Keratinocyte (primary cell): Measurements from ENCODE around the gene GM2A. TPM values are rescaled to one million over a fixed set of nuclear protein-coding genes. Genes with fewer than 3 reads are reported as not detected.

Source experiments
- DNase-seq: peaks from one replicate; pipeline ENCODE4 v3.0.0-alpha.2; 2011; ENCODE audit warnings: low read depth, missing footprints, low spot score
- FAIRE-seq: peaks from 2 replicates; lab custom pipeline; 2011; peaks lifted over from hg19 to GRCh38; lab: Jason Lieb, UNC
- H2AFZ ChIP-seq: 2 replicates; pipeline ENCODE4 v1.6.0; 2012; ENCODE audit warnings: low read length, control low read depth, inconsistent platforms; ENCODE audit not compliant: control insufficient read depth
- H3K27ac ChIP-seq: 2 replicates; pipeline ENCODE4 v1.5.1; 2011; ENCODE audit warnings: low read length; ENCODE audit not compliant: control insufficient read depth, insufficient read depth
- H3K27me3 ChIP-seq: 3 replicates; pipeline ENCODE4 v1.6.0; 2011; ENCODE audit warnings: low read length; ENCODE audit not compliant: control insufficient read depth, insufficient read depth; ENCODE audit errors: extremely low read depth
- H3K36me3 ChIP-seq, 2 experiments: 2 replicates in 1 of 2; 3 replicates in 1 of 2; pipeline ENCODE4 v1.5.1; 2011; ENCODE audit warnings: low read length in 2 of 2, mild to moderate bottlenecking in 1 of 2; ENCODE audit not compliant: control insufficient read depth in 2 of 2, insufficient read depth in 2 of 2; ENCODE audit errors: extremely low read depth in 1 of 2
- H3K4me1 ChIP-seq: 3 replicates; pipeline ENCODE4 v1.5.1; 2011; ENCODE audit warnings: low read length; ENCODE audit not compliant: control insufficient read depth, insufficient read depth; ENCODE audit errors: extremely low read depth
- H3K4me2 ChIP-seq: 3 replicates; pipeline ENCODE4 v1.6.0; 2011; ENCODE audit warnings: low read depth, low read length; ENCODE audit not compliant: control insufficient read depth, insufficient read depth; ENCODE audit errors: extremely low read depth
- H3K4me3 ChIP-seq, 3 experiments: fragments of 200-600 bp in 1 of 3; sonication (generic) in 1 of 3; 2 replicates in 2 of 3; 3 replicates in 1 of 3; pipeline ENCODE4 v1.5.1; 2011 to 2016; ENCODE audit warnings: low read length in 3 of 3, mild to moderate bottlenecking in 3 of 3, control low read depth in 2 of 3, inconsistent platforms in 1 of 3, low read depth in 1 of 3, mixed read lengths in 1 of 3, mixed run types in 1 of 3, moderate library complexity in 1 of 3; ENCODE audit not compliant: control insufficient read depth in 2 of 3, insufficient read depth in 2 of 3; ENCODE audit errors: extremely low read depth in 1 of 3
- H3K79me2 ChIP-seq: 2 replicates; pipeline ENCODE4 v1.6.0; 2012; ENCODE audit warnings: low read length; ENCODE audit not compliant: control insufficient read depth, insufficient read depth
- H3K9ac ChIP-seq: 3 replicates; pipeline ENCODE4 v1.6.0; 2011; ENCODE audit warnings: low read length; ENCODE audit not compliant: control insufficient read depth, insufficient read depth; ENCODE audit errors: extremely low read depth
- H3K9me1 ChIP-seq: 3 replicates; pipeline ENCODE4 v1.6.0; 2011; ENCODE audit warnings: low read length; ENCODE audit not compliant: control insufficient read depth, insufficient read depth; ENCODE audit errors: extremely low read depth
- H3K9me3 ChIP-seq: 2 replicates; pipeline ENCODE4 v1.5.1; 2012; ENCODE audit warnings: low read depth, low read length; ENCODE audit not compliant: control insufficient read depth
- H4K20me1 ChIP-seq: 3 replicates; pipeline ENCODE4 v1.6.0; 2011; ENCODE audit warnings: low read length; ENCODE audit not compliant: control insufficient read depth, insufficient read depth; ENCODE audit errors: extremely low read depth
- CTCF ChIP-seq, 3 experiments: IDR thresholded peaks in 1 of 3; conservative IDR thresholded peaks in 1 of 3; optimal IDR thresholded peaks in 1 of 3; 2 replicates in 2 of 3; 3 replicates in 1 of 3; pipeline versions ENCODE3 to v1.5.1; 2011; ENCODE audit warnings: low read length in 3 of 3, mild to moderate bottlenecking in 3 of 3, moderate library complexity in 2 of 3, control low read depth in 1 of 3, inconsistent platforms in 1 of 3; ENCODE audit not compliant: insufficient read depth in 2 of 3; ENCODE audit errors: extremely low read depth in 1 of 3
- EZH2 ChIP-seq: IDR thresholded peaks from one replicate; pipeline ENCODE4 v1.6.1; 2012; ENCODE audit warnings: inconsistent platforms, mild to moderate bottlenecking, low read length, moderate library complexity
- dilution Hi-C: fragments of 300-500 bp; cut with MboI; formaldehyde crosslinking; loops from one replicate; pipeline ENCODE4 v1.7.0; 2020; ENCODE audit warnings: low sequenced_read_pairs; ENCODE audit not compliant: extremely low pct_ligation_motif_present
- polyA plus RNA-seq, 5 experiments: library from polyadenylated mRNA; depleted of rRNA in 3 of 5; stranded (reverse) in 3 of 5; stranded (forward) in 1 of 5; unstranded in 1 of 5; fragments of >200 nt; gene quantifications; 1 replicate in 1 of 5; 2 replicates in 3 of 5; 3 replicates in 1 of 5; pipeline versions ENCODE4 v1.2.1 to v1.2.3, GENCODE V29; 2011 to 2012; ENCODE audit warnings: missing spikeins in 2 of 5, low read depth in 1 of 5, low replicate concordance in 1 of 5

Gene GM2A
- polyA plus RNA-seq, 1 donor (not counting 4 experiments of a cell fraction or from before 2014, with no cell fraction given) = 117 TPM

- FAIRE-seq = no peak
- DNase-seq = no peak
- Histone ChIP-seq H3K36me3 (no peaks in the 10 kb centered on the region), H4K20me1 (no peaks in the 10 kb centered on the region), H3K9me1 (no peaks in the 10 kb centered on the region), H3K9ac (no peak overlapping the region), H2AFZ (no peak overlapping the region), H3K27ac (no peak overlapping the region), H3K4me1 (no peaks in the 10 kb centered on the region), H3K79me2 (no peaks in the 10 kb centered on the region), H3K4me3 (no peak overlapping the region), H3K4me2 (no peak overlapping the region), H3K9me3 (no peaks in the 10 kb centered on the region), H3K27me3 (no peaks in the 10 kb centered on the region)
- no peak for TF ChIP-seq CTCF (optimal IDR thresholded peaks at IDR 0.05 in 1 of 3, IDR thresholded peaks at IDR 0.05 in 1 of 3, conservative IDR thresholded peaks at IDR 0.05 in 1 of 3; ENCODE audit: extremely low read depth in 1 of 3, insufficient read depth in 2 of 3, low read length in 3 of 3)
- no peak for TF ChIP-seq EZH2
- dilution Hi-C loops = no loop called here
Observed at GRCh38 chr5:151313357-151313756, 60.4 kb downstream of the GM2A start.

GRCh38 chr5:151315998-151316597 is 63.1 kb downstream of the GM2A start:
- TF ChIP-seq CTCF (optimal IDR thresholded peaks at IDR 0.05 in 1 of 3, IDR thresholded peaks at IDR 0.05 in 1 of 3, conservative IDR thresholded peaks at IDR 0.05 in 1 of 3; ENCODE audit: extremely low read depth in 1 of 3, insufficient read depth in 2 of 3, low read length in 3 of 3) = peak; percentile 83 to 95 (median 88)
- no peak for TF ChIP-seq EZH2
- FAIRE-seq = peak; percentile 90

More at GRCh38 chr5:151315998-151316597, 63.1 kb downstream of the GM2A start:
- Histone ChIP-seq H4K20me1 (no peaks in the 10 kb centered on the region), H2AFZ (no peak overlapping the region), H3K36me3 (no peaks in the 10 kb centered on the region), H3K79me2 (no peaks in the 10 kb centered on the region), H3K4me1 (no peaks in the 10 kb centered on the region), H3K9me1 (no peaks in the 10 kb centered on the region), H3K4me3 (no peak overlapping the region), H3K9me3 (no peaks in the 10 kb centered on the region), H3K4me2 (no peak overlapping the region), H3K9ac (no peak overlapping the region), H3K27ac (no peak overlapping the region), H3K27me3 (no peaks in the 10 kb centered on the region)
- no peak for DNase-seq
- dilution Hi-C loops = no loop called here
